ENCODE measurements around the gene UFSP1.

UFSP1 gene

GRCh38 chr7:100892364-100893317, 3.1 kb upstream of the UFSP1 start:
- no peak overlapping the region for H3K4me3 ChIP-seq (ENCODE audit: low read depth, low read length)
- TF ChIP-seq, protein P1, sequence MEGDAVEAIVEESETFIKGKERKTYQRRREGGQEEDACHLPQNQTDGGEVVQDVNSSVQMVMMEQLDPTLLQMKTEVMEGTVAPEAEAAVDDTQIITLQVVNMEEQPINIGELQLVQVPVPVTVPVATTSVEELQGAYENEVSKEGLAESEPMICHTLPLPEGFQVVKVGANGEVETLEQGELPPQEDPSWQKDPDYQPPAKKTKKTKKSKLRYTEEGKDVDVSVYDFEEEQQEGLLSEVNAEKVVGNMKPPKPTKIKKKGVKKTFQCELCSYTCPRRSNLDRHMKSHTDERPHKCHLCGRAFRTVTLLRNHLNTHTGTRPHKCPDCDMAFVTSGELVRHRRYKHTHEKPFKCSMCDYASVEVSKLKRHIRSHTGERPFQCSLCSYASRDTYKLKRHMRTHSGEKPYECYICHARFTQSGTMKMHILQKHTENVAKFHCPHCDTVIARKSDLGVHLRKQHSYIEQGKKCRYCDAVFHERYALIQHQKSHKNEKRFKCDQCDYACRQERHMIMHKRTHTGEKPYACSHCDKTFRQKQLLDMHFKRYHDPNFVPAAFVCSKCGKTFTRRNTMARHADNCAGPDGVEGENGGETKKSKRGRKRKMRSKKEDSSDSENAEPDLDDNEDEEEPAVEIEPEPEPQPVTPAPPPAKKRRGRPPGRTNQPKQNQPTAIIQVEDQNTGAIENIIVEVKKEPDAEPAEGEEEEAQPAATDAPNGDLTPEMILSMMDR (IDR thresholded peaks at IDR 0.05; ENCODE audit: low read depth, low read length) = no peak
- TF ChIP-seq MYC (IDR thresholded peaks at IDR 0.05; ENCODE audit: low read depth, low read length) = no peak
- no peak for TF ChIP-seq POLR2A (IDR thresholded peaks at IDR 0.05; ENCODE audit: extremely low read depth, insufficient read length)
- no peak for TF ChIP-seq MAX (IDR thresholded peaks at IDR 0.05; ENCODE audit: low read depth, low read length)
- peak; percentile 22 for DNase-seq (ENCODE audit: low read depth)

DNA sequence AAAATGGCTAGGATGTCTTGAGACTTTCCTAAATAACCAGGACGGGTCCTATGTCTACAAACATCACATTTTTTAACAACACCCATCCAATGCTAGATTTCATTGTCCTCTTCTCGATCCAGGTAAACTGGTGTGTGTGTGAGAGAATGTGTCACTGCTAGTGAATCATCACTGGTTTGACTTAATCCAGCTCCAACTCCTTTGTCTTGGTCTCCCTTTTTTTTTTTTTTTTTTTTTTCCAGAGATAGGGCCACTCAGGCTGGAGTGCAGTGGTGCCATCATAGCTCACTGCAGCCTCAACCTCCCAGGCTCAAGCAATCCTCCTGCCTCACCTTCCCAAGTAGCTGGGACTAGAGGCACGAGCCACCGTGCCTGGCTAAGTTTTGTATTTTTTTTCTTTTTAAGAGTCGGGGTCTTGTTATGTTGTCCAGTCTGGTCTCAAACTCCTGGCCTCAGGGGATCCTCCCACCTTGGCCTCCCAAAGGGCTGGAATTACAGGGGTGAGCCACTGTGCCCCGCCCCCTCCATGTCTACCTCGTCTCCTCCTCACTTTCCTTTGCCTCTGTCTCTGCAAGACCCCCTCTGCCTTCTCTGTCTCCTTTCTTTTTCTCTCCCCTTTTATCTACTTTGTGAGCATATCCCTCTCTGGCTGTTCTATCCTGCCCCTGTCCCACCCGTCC, 2.2 kb upstream of the UFSP1 start:
- DNase-seq (ENCODE audit: low read depth) = no peak
- no peak overlapping the region for H3K4me3 ChIP-seq (ENCODE audit: low read depth, low read length)
- no peak for TF ChIP-seq MAX (IDR thresholded peaks at IDR 0.05; ENCODE audit: low read depth, low read length)
- no peak for TF ChIP-seq POLR2A (IDR thresholded peaks at IDR 0.05; ENCODE audit: extremely low read depth, insufficient read length)
- TF ChIP-seq MYC (IDR thresholded peaks at IDR 0.05; ENCODE audit: low read depth, low read length) = no peak
- TF ChIP-seq, protein P1 (IDR thresholded peaks at IDR 0.05; ENCODE audit: low read depth, low read length) = no peak

DNA sequence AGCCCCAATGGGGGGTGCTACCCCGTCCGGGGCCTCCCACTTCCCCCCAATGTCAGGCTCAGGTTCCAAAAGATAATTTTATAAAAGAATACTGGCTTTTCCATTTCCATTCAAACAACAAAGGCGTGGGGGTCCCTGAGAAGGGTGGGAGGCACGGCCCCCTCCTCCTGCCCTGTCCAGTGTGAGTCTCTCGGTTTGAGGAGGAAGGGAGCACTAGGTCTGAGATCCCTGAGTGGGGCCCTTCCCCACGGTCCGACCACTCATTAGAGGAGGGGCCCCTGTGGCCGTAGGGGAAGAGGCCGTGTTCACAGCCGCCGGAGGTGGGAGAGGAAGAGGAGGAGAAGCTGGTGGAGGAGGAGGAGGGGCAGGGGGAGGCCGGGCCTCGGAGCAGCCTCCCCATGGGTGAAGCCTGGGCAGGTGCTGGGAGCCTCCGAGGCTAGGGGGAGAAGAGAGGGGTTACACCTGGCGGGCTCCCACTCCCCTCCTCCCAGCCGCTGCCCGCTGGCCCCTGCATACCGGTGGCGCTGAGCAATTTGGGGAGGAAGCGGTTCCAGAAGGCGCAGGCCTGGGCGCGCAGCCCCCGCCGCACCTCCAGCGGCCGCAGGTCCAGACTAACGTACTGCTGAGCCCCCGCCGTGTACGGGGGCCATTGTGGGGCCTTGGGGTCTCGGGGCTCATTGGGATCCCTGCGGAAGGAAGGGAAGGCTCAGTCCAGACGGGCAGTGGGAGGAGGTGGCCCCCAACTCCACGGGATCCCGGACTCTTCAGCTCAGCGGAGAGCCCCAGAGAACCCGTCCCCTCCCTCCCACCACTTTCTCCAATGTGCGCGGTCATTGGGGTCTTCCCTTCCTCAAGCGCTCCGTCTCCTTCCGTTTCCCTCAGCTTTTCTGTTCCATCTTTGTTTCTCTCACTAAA, 1.4 kb upstream of the UFSP1 start:
- peak; percentile 67 for DNase-seq (ENCODE audit: low read depth)
- H3K4me3 ChIP-seq (ENCODE audit: low read depth, low read length) = peak overlapping the region; percentile 65
- TF ChIP-seq MAX (IDR thresholded peaks at IDR 0.05; ENCODE audit: low read depth, low read length) (no peak), MYC (IDR thresholded peaks at IDR 0.05; ENCODE audit: low read depth, low read length) (peak; percentile 1; the same call in 1 of the 2 replicates)

- H3K4me3 ChIP-seq (ENCODE audit: low read depth, low read length) = peak overlapping the region; percentile 92
- TF ChIP-seq MYC (IDR thresholded peaks at IDR 0.05; ENCODE audit: low read depth, low read length) (0 out of 2 replicates have a peak, but pooled peaks have one; percentile 7), POLR2A (IDR thresholded peaks at IDR 0.05; ENCODE audit: extremely low read depth, insufficient read length) (peak; percentile 9)
- TF ChIP-seq, protein P1 (IDR thresholded peaks at IDR 0.05; ENCODE audit: low read depth, low read length) = no peak
- DNase-seq (ENCODE audit: low read depth) = peak; percentile 58
Measured at GRCh38 chr7:100888291-100888987, 1.1 kb downstream of the UFSP1 start.

DNA sequence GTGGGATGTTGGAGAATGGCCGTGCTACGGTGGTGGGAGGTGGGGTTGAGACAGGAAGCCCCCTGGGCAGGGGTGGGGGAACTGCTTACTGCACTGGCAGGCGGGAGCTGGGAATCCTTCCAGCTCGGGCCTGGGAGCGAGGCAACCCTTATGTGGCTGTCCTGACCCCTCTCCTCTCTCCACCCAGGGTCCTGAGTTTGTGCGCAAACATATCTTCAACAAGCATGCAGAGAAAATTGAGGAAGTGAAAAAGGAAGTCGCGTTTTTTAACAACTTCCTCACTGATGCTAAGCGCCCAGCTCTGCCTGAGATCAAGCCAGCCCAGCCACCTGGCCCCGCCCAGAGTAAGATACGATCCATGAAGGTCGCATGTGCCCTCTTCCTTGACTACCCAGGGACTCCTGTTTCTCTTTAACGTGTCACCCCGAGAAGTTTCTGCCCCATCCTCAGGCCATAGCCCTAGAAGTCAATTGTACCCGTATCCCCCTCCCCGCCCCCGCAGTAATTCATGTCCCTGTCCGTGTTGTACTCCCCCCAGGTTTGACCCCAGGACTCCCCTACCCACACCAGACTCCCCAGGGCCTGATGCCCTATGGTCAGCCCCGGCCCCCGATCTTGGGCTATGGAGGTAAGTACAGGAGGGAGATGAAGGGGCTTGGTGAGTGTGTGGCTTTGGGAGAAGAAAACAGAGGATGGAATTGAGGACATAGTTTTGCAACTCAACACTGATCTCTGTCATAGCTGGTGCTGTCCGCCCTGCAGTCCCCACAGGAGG, 1.8 kb downstream of the UFSP1 start:
- peak overlapping the region; percentile 92 for H3K4me3 ChIP-seq (ENCODE audit: low read depth, low read length)
- TF ChIP-seq MYC (IDR thresholded peaks at IDR 0.05; ENCODE audit: low read depth, low read length) = peak; percentile 94
- peak; percentile 94 for TF ChIP-seq MAX (IDR thresholded peaks at IDR 0.05; ENCODE audit: low read depth, low read length)
- TF ChIP-seq POLR2A (IDR thresholded peaks at IDR 0.05; ENCODE audit: extremely low read depth, insufficient read length) = peak; percentile 50
- TF ChIP-seq, protein P1 (IDR thresholded peaks at IDR 0.05; ENCODE audit: low read depth, low read length) = no peak
- DNase-seq (ENCODE audit: low read depth) = peak; percentile 98
